ENCODE data around the gene RAE1. TPM values are rescaled to one million over a fixed set of nuclear protein-coding genes. Genes with fewer than 3 reads are reported as not detected.
"Not testable (repeated sequence)": the region's sequence is repeated elsewhere in the genome, so short reads cannot be mapped to it uniquely, and the experiment has no call there.

RAE1 gene
- total and polyA plus RNA-seq, 2 experiments from 2014 or later = 35.4 to 43.3 TPM

DNA sequence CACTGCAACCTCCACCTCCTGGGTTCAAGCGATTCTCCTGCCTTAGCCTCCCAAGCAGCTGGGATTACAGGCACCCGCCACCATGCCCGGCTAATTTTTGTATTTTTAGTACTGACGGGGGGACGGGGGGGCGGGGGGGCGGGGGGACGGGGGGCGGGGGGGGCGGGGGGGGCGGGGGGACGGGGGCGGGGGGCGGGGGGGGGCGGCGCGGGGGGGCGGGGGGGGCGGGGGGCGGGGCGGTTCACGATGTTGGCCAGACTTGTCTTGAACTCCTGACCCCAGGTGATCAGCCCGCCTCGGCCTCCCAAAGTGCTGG, 371 bp upstream of the RAE1 start:
- H3K9me2 ChIP-seq (ENCODE audit: insufficient read depth); H3K9me3 Mint-ChIP-seq; DNase-seq (ENCODE audit: low spot score); H3K4me1 ChIP-seq (ENCODE audit: insufficient read depth); H3K27me3 ChIP-seq (ENCODE audit: insufficient read depth); ATAC-seq; H3K4me1 Mint-ChIP-seq; H3F3A ChIP-seq (replicated peaks; ENCODE audit: low read depth); H3K27me3 Mint-ChIP-seq (ENCODE audit: insufficient read depth, low read depth, poor library complexity); H3K27ac ChIP-seq (ENCODE audit: low read depth); H3K27ac Mint-ChIP-seq: not testable (repeated sequence)
- H3K4me2 ChIP-seq = peak overlapping the region; percentile 93; the same call in 1 of the 2 replicates
- peaks cover 22% of the 10 kb centered on the region; the same call in 1 of the 2 replicates for H3K36me3 ChIP-seq (ENCODE audit: insufficient read depth)
- peaks cover 29% of the 10 kb centered on the region for H3K36me3 Mint-ChIP-seq (ENCODE audit: low read depth)
- peak overlapping the region; percentile 80 for H3K4me3 ChIP-seq
- peak overlapping the region; percentile 93 for H3K4me3 Mint-ChIP-seq
- peaks cover 33% of the 10 kb centered on the region for H3K79me2 ChIP-seq (replicated peaks; ENCODE audit: insufficient read depth)
- 0 out of 2 replicates have a peak overlapping the region, but pooled peaks have one; percentile 92 for H2AFZ ChIP-seq
- peaks cover 13% of the 10 kb centered on the region; the same call in 1 of the 2 replicates for H4K20me1 ChIP-seq (replicated peaks; ENCODE audit: insufficient read depth)

DNA sequence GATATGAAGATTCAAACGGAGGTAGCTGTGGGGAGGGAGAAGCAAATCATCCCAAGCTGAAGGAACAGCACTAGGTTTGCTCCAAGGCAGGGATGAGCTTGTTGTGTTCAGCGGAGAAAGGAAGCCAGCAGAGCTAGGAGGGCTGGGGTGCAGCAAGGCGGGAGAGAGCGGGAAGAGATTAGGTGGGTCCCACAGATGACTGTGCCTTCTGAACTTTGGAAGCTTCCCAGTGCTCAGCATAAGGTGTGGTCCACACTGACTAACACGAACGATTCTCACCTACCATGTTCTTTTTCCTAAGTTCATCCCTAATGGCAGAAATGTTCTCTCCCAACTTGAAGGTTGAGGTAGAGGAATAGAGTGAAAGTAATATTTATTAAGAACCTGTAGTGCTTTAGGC, 1.2 kb downstream of the RAE1 start:
- H3K27ac ChIP-seq (ENCODE audit: low read depth) = no peak overlapping the region
- Mint-ChIP-seq H3K4me3 (peak overlapping the region; percentile 93), H3K9me3 (peaks cover 2% of the 10 kb centered on the region; the same call in 1 of the 3 replicates), H3K4me1 (peaks cover 8% of the 10 kb centered on the region), H3K36me3 (ENCODE audit: low read depth) (peaks cover 39% of the 10 kb centered on the region), H3K27me3 (ENCODE audit: insufficient read depth, low read depth, poor library complexity) (peaks cover 9% of the 10 kb centered on the region), H3K27ac (no peak overlapping the region)
- H3K27me3 ChIP-seq (ENCODE audit: insufficient read depth) = 0 out of 2 replicates have a peak, but pooled peaks cover 6% of the 10 kb centered on the region
- 0 out of 2 replicates have a peak, but pooled peaks cover 8% of the 10 kb centered on the region for H3K4me1 ChIP-seq (ENCODE audit: insufficient read depth)
- ATAC-seq (no peak), DNase-seq (ENCODE audit: low spot score) (no peak)
- H3K4me3 ChIP-seq = peak overlapping the region; percentile 80
- peaks cover 34% of the 10 kb centered on the region; the same call in 1 of the 2 replicates for H3K36me3 ChIP-seq (ENCODE audit: insufficient read depth)
- H4K20me1 ChIP-seq (replicated peaks; ENCODE audit: insufficient read depth) = peaks cover 15% of the 10 kb centered on the region
- H3K9me2 ChIP-seq (ENCODE audit: insufficient read depth) = no peaks in the 10 kb centered on the region
- no peak overlapping the region for H2AFZ ChIP-seq
- peaks cover 33% of the 10 kb centered on the region for H3K79me2 ChIP-seq (replicated peaks; ENCODE audit: insufficient read depth)
- H3K4me2 ChIP-seq = peak overlapping the region; percentile 93
- H3F3A ChIP-seq (replicated peaks; ENCODE audit: low read depth) = no peaks in the 10 kb centered on the region
- TF ChIP-seq, protein P1, sequence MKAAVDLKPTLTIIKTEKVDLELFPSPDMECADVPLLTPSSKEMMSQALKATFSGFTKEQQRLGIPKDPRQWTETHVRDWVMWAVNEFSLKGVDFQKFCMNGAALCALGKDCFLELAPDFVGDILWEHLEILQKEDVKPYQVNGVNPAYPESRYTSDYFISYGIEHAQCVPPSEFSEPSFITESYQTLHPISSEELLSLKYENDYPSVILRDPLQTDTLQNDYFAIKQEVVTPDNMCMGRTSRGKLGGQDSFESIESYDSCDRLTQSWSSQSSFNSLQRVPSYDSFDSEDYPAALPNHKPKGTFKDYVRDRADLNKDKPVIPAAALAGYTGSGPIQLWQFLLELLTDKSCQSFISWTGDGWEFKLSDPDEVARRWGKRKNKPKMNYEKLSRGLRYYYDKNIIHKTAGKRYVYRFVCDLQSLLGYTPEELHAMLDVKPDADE (IDR thresholded peaks at IDR 0.05) = no peak
- TF ChIP-seq POLR2AphosphoS5 (IDR thresholded peaks at IDR 0.05; ENCODE audit: low read depth) (no peak), NANOG (IDR thresholded peaks at IDR 0.05; ENCODE audit: borderline replicate concordance) (no peak)
- TF ChIP-seq, protein P2, sequence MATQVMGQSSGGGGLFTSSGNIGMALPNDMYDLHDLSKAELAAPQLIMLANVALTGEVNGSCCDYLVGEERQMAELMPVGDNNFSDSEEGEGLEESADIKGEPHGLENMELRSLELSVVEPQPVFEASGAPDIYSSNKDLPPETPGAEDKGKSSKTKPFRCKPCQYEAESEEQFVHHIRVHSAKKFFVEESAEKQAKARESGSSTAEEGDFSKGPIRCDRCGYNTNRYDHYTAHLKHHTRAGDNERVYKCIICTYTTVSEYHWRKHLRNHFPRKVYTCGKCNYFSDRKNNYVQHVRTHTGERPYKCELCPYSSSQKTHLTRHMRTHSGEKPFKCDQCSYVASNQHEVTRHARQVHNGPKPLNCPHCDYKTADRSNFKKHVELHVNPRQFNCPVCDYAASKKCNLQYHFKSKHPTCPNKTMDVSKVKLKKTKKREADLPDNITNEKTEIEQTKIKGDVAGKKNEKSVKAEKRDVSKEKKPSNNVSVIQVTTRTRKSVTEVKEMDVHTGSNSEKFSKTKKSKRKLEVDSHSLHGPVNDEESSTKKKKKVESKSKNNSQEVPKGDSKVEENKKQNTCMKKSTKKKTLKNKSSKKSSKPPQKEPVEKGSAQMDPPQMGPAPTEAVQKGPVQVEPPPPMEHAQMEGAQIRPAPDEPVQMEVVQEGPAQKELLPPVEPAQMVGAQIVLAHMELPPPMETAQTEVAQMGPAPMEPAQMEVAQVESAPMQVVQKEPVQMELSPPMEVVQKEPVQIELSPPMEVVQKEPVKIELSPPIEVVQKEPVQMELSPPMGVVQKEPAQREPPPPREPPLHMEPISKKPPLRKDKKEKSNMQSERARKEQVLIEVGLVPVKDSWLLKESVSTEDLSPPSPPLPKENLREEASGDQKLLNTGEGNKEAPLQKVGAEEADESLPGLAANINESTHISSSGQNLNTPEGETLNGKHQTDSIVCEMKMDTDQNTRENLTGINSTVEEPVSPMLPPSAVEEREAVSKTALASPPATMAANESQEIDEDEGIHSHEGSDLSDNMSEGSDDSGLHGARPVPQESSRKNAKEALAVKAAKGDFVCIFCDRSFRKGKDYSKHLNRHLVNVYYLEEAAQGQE (IDR thresholded peaks at IDR 0.05; ENCODE audit: unreplicated experiment) = no peak

DNA sequence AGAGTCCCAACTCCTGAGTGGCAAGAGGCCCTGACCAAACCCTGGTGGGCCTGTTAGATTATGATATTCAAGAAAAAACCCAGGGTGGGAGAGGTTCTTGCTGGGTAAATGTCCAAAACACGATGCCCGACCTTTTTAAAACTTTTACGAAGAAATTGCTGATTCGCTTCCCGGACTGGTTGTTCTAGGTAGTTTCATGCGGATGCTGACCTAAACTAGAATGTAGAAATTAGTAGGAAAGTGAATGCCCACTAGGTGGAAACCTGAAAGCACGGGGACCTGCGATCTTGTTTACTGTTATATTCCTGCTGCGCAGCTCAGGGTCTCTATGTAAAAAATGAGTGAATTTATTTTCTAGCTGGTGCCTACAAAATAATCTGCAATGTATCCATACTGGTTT, 2.3 kb downstream of the RAE1 start:
- H3K4me3 Mint-ChIP-seq = peak overlapping the region; percentile 32; the same call in 1 of the 3 replicates
- H3K4me1 Mint-ChIP-seq = peaks cover 8% of the 10 kb centered on the region
- H3F3A ChIP-seq (replicated peaks; ENCODE audit: low read depth) = no peaks in the 10 kb centered on the region
- peaks cover 33% of the 10 kb centered on the region for H3K79me2 ChIP-seq (replicated peaks; ENCODE audit: insufficient read depth)
- H3K27ac ChIP-seq (ENCODE audit: low read depth) = no peak overlapping the region
- no peaks in the 10 kb centered on the region for H3K9me2 ChIP-seq (ENCODE audit: insufficient read depth)
- no peak overlapping the region for H2AFZ ChIP-seq
- no peaks in the 10 kb centered on the region for H3K9me3 Mint-ChIP-seq
- H3K27me3 Mint-ChIP-seq (ENCODE audit: insufficient read depth, low read depth, poor library complexity) = peaks cover 9% of the 10 kb centered on the region
- no peak overlapping the region for H3K27ac Mint-ChIP-seq
- ATAC-seq = no peak
- H4K20me1 ChIP-seq (replicated peaks; ENCODE audit: insufficient read depth) = peaks cover 15% of the 10 kb centered on the region
- H3K27me3 ChIP-seq (ENCODE audit: insufficient read depth) = no peaks in the 10 kb centered on the region
- DNase-seq (ENCODE audit: low spot score) = no peak
- no peak overlapping the region for H3K4me3 ChIP-seq
- H3K4me1 ChIP-seq (ENCODE audit: insufficient read depth) = 0 out of 2 replicates have a peak, but pooled peaks cover 8% of the 10 kb centered on the region
- H3K4me2 ChIP-seq = no peak overlapping the region
- H3K36me3 ChIP-seq (ENCODE audit: insufficient read depth) = peaks cover 34% of the 10 kb centered on the region; the same call in 1 of the 2 replicates
- peaks cover 39% of the 10 kb centered on the region for H3K36me3 Mint-ChIP-seq (ENCODE audit: low read depth)
- TF ChIP-seq NANOG (IDR thresholded peaks at IDR 0.05; ENCODE audit: borderline replicate concordance) = no peak
- TF ChIP-seq POLR2AphosphoS5 (IDR thresholded peaks at IDR 0.05; ENCODE audit: low read depth) = no peak
- TF ChIP-seq STAT1 (IDR thresholded peaks at IDR 0.05; ENCODE audit: unreplicated experiment) = no peak
- TF ChIP-seq EZH2phosphoT487 (IDR thresholded peaks at IDR 0.05; ENCODE audit: unreplicated experiment) = no peak
- TF ChIP-seq, protein P3, sequence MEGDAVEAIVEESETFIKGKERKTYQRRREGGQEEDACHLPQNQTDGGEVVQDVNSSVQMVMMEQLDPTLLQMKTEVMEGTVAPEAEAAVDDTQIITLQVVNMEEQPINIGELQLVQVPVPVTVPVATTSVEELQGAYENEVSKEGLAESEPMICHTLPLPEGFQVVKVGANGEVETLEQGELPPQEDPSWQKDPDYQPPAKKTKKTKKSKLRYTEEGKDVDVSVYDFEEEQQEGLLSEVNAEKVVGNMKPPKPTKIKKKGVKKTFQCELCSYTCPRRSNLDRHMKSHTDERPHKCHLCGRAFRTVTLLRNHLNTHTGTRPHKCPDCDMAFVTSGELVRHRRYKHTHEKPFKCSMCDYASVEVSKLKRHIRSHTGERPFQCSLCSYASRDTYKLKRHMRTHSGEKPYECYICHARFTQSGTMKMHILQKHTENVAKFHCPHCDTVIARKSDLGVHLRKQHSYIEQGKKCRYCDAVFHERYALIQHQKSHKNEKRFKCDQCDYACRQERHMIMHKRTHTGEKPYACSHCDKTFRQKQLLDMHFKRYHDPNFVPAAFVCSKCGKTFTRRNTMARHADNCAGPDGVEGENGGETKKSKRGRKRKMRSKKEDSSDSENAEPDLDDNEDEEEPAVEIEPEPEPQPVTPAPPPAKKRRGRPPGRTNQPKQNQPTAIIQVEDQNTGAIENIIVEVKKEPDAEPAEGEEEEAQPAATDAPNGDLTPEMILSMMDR (conservative IDR thresholded peaks at IDR 0.05; ENCODE audit: low read depth in 2 of 2) = no peak; a peak in 1 of 4 replicates
- TF ChIP-seq, protein P1 (IDR thresholded peaks at IDR 0.05) = no peak
- no peak for TF ChIP-seq ZNF114 (CRISPR knock-in tag; IDR thresholded peaks at IDR 0.05)
